Esophagus squamous epithelium (tissue), 5 donors: ENCODE data around the gene RNF157. TPM values are rescaled to one million over a fixed set of nuclear protein-coding genes. Genes with fewer than 3 reads are reported as not detected.

Experiments
- DNase-seq: peaks from one replicate; lab custom pipeline; 2025; lab: John Stamatoyannopoulos, UW
- H3K27ac ChIP-seq, 4 donors: fragments of 200-600 bp; sonication (generic); one replicate each; pipeline ENCODE4 v1.5.1; 2016 to 2019; ENCODE audit warnings: mild to moderate bottlenecking in 1 of 4
- H3K27me3 ChIP-seq, 4 donors: fragments of 200-600 bp; sonication (generic); 1 replicate in 3 of 4; 2 replicates in 1 of 4; pipeline versions ENCODE4 v1.5.1 to v1.6.0; 2017 to 2021; ENCODE audit warnings: antibody characterized with exemption in 1 of 4
- H3K36me3 ChIP-seq, 3 donors: fragments of 200-600 bp; sonication (generic); one replicate each; pipeline ENCODE4 v1.5.1; 2016 to 2019
- H3K4me1 ChIP-seq, 3 donors: fragments of 200-600 bp; sonication (generic); one replicate each; pipeline ENCODE4 v1.5.1; 2017 to 2019
- H3K4me3 ChIP-seq, 4 donors: fragments of 200-600 bp; sonication (generic); 1 replicate in 3 of 4; 2 replicates in 1 of 4; pipeline ENCODE4 v1.5.1; 2016 to 2019; ENCODE audit warnings: mild to moderate bottlenecking in 2 of 4, moderate library complexity in 1 of 4
- H3K9me3 ChIP-seq, 3 donors: fragments of 200-600 bp; sonication (generic); one replicate each; pipeline ENCODE4 v1.5.1; 2016 to 2019
- POLR2A ChIP-seq, 4 donors: fragments of 450-650 bp; IDR thresholded peaks; one replicate each; pipeline ENCODE4 v1.6.1; 2017; ENCODE audit warnings: antibody characterized with exemption in 4 of 4, mild to moderate bottlenecking in 4 of 4, moderate library complexity in 3 of 4
- WGBS, 2 donors: methylation state at CpG; one replicate each; pipeline ENCODE4 v1.1.5; 2018; 5-methylcytosine and 5-hydroxymethylcytosine counted together
- intact Hi-C: fragments of 100-400 bp; cut with DNase I; formaldehyde crosslinking; loops from one replicate; pipeline ENCODE4 v1.15.0; 2022
- total RNA-seq, 4 donors: library from RNA; depleted of rRNA; stranded (reverse); fragments of >200 nt; gene quantifications; one replicate each; pipeline ENCODE4 v1.1.0, GENCODE V29; 2016
- TF ChIP-seq, protein P1 (sequence below), 6 experiments: fragments of 450-650 bp in 4 of 6; fragments of 200-600 bp in 2 of 6; sonication (generic) in 2 of 6; IDR thresholded peaks; one replicate each; pipeline ENCODE4 v1.5.1; 2016 to 2019; ENCODE audit warnings: antibody characterized with exemption in 6 of 6, mild to moderate bottlenecking in 4 of 6, moderate library complexity in 4 of 6
- donor health status: DM: yes; HTN: yes; CAD: no.

The RNF157 gene
- total RNA-seq, 4 donors from 2014 or later, result 0.11 to 3.4 (median 0.26) TPM

DNA sequence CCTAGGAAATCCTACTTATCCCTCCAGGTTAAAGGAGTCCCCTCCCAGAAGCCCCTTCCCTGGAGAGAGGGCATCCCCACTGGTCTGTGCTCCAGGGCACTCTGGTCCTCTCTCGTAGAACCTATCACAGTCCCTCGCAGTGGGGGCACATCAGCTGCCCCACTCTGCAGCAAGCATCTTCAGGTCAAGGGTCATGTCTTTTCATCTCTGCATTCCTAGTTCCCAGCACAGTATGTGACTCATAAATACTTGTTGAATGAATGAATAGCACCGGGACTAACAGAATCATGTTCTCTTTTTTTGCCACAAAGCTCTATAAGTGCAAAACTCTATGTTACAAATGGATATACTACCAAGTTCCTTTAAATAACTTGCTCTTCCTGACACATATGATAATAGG is 36.0 kb downstream of the RNF157 start:
- WGBS, 2 donors, result 48 to 54% methylated on average over 3 of the region's 3 CpGs
- H3K4me1 ChIP-seq, result no peaks in the 10 kb centered on the region
- no peaks in the 10 kb centered on the region for H3K36me3 ChIP-seq
- H3K4me3 ChIP-seq, result no peak overlapping the region
- no peaks in the 10 kb centered on the region for H3K9me3 ChIP-seq
- H3K27me3 ChIP-seq, result peaks cover 0 to 4% (median 0%) of the 10 kb centered on the region in 4 donors
- no peak for TF ChIP-seq POLR2A (IDR thresholded peaks at IDR 0.05)
- TF ChIP-seq, protein P1, sequence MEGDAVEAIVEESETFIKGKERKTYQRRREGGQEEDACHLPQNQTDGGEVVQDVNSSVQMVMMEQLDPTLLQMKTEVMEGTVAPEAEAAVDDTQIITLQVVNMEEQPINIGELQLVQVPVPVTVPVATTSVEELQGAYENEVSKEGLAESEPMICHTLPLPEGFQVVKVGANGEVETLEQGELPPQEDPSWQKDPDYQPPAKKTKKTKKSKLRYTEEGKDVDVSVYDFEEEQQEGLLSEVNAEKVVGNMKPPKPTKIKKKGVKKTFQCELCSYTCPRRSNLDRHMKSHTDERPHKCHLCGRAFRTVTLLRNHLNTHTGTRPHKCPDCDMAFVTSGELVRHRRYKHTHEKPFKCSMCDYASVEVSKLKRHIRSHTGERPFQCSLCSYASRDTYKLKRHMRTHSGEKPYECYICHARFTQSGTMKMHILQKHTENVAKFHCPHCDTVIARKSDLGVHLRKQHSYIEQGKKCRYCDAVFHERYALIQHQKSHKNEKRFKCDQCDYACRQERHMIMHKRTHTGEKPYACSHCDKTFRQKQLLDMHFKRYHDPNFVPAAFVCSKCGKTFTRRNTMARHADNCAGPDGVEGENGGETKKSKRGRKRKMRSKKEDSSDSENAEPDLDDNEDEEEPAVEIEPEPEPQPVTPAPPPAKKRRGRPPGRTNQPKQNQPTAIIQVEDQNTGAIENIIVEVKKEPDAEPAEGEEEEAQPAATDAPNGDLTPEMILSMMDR (IDR thresholded peaks at IDR 0.05), result no peak
- no peak for DNase-seq
- intact Hi-C loops, result no loop called here
- H3K27ac ChIP-seq, result no peak overlapping the region

DNA sequence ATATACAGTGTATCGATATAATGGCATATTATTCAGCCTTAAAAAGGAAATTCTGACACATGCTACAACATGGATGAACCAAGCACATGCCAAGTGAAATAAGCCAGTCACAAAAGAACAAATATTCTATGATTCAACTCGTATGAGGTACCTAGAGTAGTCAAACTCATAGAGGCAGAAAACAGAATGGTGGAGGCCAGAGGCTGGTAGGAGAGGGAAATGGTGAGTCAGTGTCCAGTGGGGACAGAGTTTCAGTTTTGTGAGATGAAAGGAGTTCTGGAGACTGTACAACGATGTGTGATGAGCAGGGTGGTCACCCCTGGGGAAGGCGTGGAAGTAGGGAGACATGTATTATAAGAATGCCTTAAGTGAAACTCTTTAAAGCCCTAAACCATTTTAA is 39.9 kb downstream of the RNF157 start:
- Histone ChIP-seq H3K4me3 (no peak overlapping the region), H3K4me1 (peaks cover 0 to 19% (median 4%) of the 10 kb centered on the region in 3 donors), H3K27me3 (no peaks in the 10 kb centered on the region), H3K9me3 (no peaks in the 10 kb centered on the region), H3K36me3 (no peaks in the 10 kb centered on the region), H3K27ac (no peak overlapping the region)
- no peak for TF ChIP-seq POLR2A (IDR thresholded peaks at IDR 0.05)
- TF ChIP-seq, protein P1 (IDR thresholded peaks at IDR 0.05), result no peak
- 70 to 76% methylated on average over 4 of the region's 4 CpGs for WGBS, 2 donors
- DNase-seq, result no peak
- intact Hi-C loops, result no loop called here

DNA sequence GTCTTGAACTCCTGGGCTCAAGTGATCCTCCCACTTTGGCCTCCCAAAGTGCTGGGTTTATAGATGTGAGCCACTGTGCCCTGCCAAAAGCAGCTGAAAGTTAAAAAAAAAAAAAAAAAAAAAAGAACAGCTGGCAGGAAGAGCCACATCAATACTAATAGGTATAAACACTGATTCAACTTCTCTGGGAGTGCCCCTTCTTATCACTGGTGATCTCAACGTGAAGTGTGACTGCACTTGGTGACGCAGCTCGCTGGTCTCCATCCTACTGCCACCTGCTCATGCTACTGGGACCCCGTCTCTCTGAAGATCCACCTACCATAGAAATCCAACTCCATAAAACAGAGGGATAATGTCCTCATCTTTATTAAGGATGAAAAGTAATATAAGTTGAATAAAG is 40.8 kb downstream of the RNF157 start:
- WGBS, 2 donors, result 79% methylated on average over 4 of the region's 4 CpGs
- TF ChIP-seq, protein P1 (IDR thresholded peaks at IDR 0.05), result no peak
- no peak for TF ChIP-seq POLR2A (IDR thresholded peaks at IDR 0.05)
- intact Hi-C loops, result no loop called here

DNA sequence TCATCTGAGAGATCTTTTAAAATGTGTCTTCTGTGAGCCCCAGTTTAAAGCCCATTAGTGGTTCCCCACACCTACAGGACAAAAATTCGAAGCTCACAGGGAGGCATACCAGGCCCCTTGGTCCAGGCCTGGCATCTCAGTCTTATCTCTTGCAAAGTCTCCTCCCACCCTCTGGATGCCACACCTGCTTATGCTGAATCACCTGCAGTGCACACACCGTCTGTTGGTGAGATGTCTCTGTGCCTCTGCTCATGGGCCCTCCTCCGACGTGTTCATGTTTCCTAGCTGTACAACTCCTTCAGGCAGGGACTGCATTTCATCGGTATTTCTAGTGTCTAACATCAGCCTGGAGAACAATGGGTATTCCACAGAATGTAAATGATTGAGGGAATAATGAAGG is 41.6 kb downstream of the RNF157 start:
- Histone ChIP-seq H3K36me3 (no peaks in the 10 kb centered on the region), H3K27ac (no peak overlapping the region), H3K27me3 (no peaks in the 10 kb centered on the region), H3K4me3 (no peak overlapping the region), H3K4me1 (peaks cover 0 to 19% (median 4%) of the 10 kb centered on the region in 3 donors), H3K9me3 (no peaks in the 10 kb centered on the region)
- no peak for DNase-seq
- intact Hi-C loops, result no loop called here
- TF ChIP-seq, protein P1 (IDR thresholded peaks at IDR 0.05), result no peak
- TF ChIP-seq POLR2A (IDR thresholded peaks at IDR 0.05), result no peak
- WGBS, 2 donors, result 89 to 100% methylated on average over 3 to 5 of the region's 5 CpGs

More for the DNA sequence above, 40.8 kb downstream of the RNF157 start:
- Histone ChIP-seq H3K27ac (no peak overlapping the region), H3K27me3 (no peaks in the 10 kb centered on the region), H3K9me3 (no peaks in the 10 kb centered on the region), H3K4me3 (no peak overlapping the region), H3K36me3 (no peaks in the 10 kb centered on the region), H3K4me1 (peaks cover 0 to 19% (median 4%) of the 10 kb centered on the region in 3 donors)
- no peak for DNase-seq

DNA sequence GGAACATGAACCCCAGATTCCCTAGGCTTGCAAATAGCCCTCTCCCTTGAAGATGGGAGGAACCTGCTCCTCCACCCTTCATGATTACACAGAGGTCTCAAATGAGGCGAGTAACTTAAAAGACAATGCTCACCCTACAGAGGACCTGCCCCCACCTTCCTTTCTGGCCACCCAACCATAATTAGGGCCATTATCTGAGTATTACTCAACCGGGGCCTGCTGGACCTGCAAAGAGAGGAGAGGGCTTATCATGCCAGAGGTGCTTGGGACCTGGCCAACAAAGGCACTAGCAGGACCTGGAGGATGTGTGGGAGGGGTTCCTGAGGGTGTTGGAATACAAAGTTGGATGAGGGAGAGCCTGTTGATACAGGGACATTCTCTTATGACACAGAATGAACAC is 42.4 kb downstream of the RNF157 start:
- Histone ChIP-seq H3K36me3 (no peaks in the 10 kb centered on the region), H3K27me3 (no peaks in the 10 kb centered on the region), H3K27ac (no peak overlapping the region), H3K4me1 (peaks cover 0 to 19% (median 4%) of the 10 kb centered on the region in 3 donors), H3K9me3 (no peaks in the 10 kb centered on the region), H3K4me3 (no peak overlapping the region)
- TF ChIP-seq, protein P1 (IDR thresholded peaks at IDR 0.05), result no peak
- no peak for TF ChIP-seq POLR2A (IDR thresholded peaks at IDR 0.05)
- no peak for DNase-seq
- 60 to 67% methylated on average over 1 to 2 of the region's 2 CpGs for WGBS, 2 donors
- intact Hi-C loops, result no loop called here
